Fibroblast of villous mesenchyme (primary cell): Measurements from ENCODE around the gene PPIL1. TPM values are rescaled to one million over a fixed set of nuclear protein-coding genes. Genes with fewer than 3 reads are reported as not detected.

ENCODE experiments used
- DNase-seq: peaks from one replicate; pipeline ENCODE4 v3.0.0-alpha.2; 2010; ENCODE audit warnings: low read depth
- H3K4me3 ChIP-seq: 2 replicates; pipeline ENCODE4 v1.5.1; 2011; ENCODE audit warnings: low read depth, mild to moderate bottlenecking, low read length
- CTCF ChIP-seq: IDR thresholded peaks from 2 replicates; pipeline ENCODE4 v1.5.1; 2012; ENCODE audit warnings: low read depth, mild to moderate bottlenecking, low read length; ENCODE audit not compliant: insufficient read depth
- total RNA-seq: library from RNA; depleted of rRNA; stranded (reverse); fragments of >200 nt; gene quantifications from 2 replicates; pipeline ENCODE4 v1.2.3, GENCODE V29; 2012

The PPIL1 gene
- total RNA-seq, 1 donor = 55.3 TPM

- no peak for TF ChIP-seq CTCF
- no peak overlapping the region for H3K4me3 ChIP-seq
- peak; percentile 75 for DNase-seq
These were observed 47.1 kb downstream of the PPIL1 start for GRCh38 chr6:36827261-36828079.

GRCh38 chr6:36826520-36827227 is 47.9 kb downstream of the PPIL1 start:
- no peak for TF ChIP-seq CTCF
- no peak overlapping the region for H3K4me3 ChIP-seq
- no peak for DNase-seq

- no peak for TF ChIP-seq CTCF
- no peak for DNase-seq
- no peak overlapping the region for H3K4me3 ChIP-seq
These were observed 48.6 kb downstream of the PPIL1 start for GRCh38 chr6:36825994-36826393.

- no peak for DNase-seq
- no peak overlapping the region for H3K4me3 ChIP-seq
- TF ChIP-seq CTCF = no peak
These were observed 49.2 kb downstream of the PPIL1 start for GRCh38 chr6:36825452-36825851.

GRCh38 chr6:36824253-36824652 is 50.4 kb downstream of the PPIL1 start:
- H3K4me3 ChIP-seq = no peak overlapping the region
- no peak for DNase-seq
- no peak for TF ChIP-seq CTCF

GRCh38 chr6:36823421-36824096 is 51.0 kb downstream of the PPIL1 start:
- TF ChIP-seq CTCF = no peak
- no peak for DNase-seq
- no peak overlapping the region for H3K4me3 ChIP-seq
